ENCODE measurements around the gene GIMAP5. TPM values are rescaled to one million over a fixed set of nuclear protein-coding genes. Genes with fewer than 3 reads are reported as not detected.

GIMAP5 gene
- total and polyA plus RNA-seq, 10 of the 15 experiments (the other 5 are each of a cell fraction or from before 2014, with no cell fraction given): 3.7 to 9.1 (median 6.7) TPM

DNA sequence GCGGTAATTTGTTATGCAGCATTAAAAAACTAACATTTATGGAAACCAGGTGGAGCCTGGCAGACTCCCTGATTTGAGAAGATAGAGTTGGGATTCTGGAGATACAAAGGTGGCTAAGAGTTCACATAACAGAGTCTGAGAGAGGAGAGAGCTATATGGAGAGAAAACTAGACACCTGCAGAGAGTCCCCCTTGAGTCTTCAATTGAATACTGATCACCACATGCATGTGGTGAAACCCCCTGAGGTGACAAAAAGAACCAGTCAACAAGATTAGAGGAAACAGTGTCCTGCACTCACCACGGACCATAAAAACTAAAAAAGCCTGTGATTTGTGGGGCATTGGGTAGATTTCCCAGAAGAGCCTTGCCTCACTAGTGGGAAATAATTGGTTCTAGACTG lies 41.6 kb upstream of the GIMAP5 start:
- Histone ChIP-seq H4K20me1 (ENCODE audit: control insufficient read depth, insufficient read depth) (no peaks in the 10 kb centered on the region), H3K4me1 (ENCODE audit: control insufficient read depth, insufficient read depth, low read length) (no peaks in the 10 kb centered on the region), H2AFZ (ENCODE audit: control insufficient read depth, low read depth, low read length) (no peak overlapping the region), H3K79me2 (ENCODE audit: control insufficient read depth, insufficient read depth, low read length) (no peaks in the 10 kb centered on the region), H3K27me3 (replicated peaks in 1 of 2; ENCODE audit: control insufficient read depth in 2 of 2, insufficient read depth in 2 of 2, low read length in 1 of 2) (no peaks in the 10 kb centered on the region), H3K9me3 (replicated peaks; ENCODE audit: control insufficient read depth, insufficient read depth, low read length) (peaks cover 26% of the 10 kb centered on the region), H3K27ac (ENCODE audit: control insufficient read depth, insufficient read depth) (no peak overlapping the region), H3K9ac (ENCODE audit: control insufficient read depth, insufficient read depth, low read length) (no peak overlapping the region), H3K4me2 (ENCODE audit: control insufficient read depth, insufficient read depth) (no peak overlapping the region), H3K36me3 (ENCODE audit: control insufficient read depth in 2 of 2, insufficient read depth in 2 of 2, low read length in 1 of 2) (peaks cover 7% of the 10 kb centered on the region in 2 experiments; a peak in 3 of 4 replicates), H3K4me3 (no peak overlapping the region)
- intact Hi-C loops (cut with micrococcal nuclease; ENCODE audit: unreplicated experiment): no loop called here
- in situ Hi-C loops (cut with MboI): no loop called here
- no peak for TF ChIP-seq RUNX3 (IDR thresholded peaks at IDR 0.05; ENCODE audit: low read length)
- TF ChIP-seq, protein P1, sequence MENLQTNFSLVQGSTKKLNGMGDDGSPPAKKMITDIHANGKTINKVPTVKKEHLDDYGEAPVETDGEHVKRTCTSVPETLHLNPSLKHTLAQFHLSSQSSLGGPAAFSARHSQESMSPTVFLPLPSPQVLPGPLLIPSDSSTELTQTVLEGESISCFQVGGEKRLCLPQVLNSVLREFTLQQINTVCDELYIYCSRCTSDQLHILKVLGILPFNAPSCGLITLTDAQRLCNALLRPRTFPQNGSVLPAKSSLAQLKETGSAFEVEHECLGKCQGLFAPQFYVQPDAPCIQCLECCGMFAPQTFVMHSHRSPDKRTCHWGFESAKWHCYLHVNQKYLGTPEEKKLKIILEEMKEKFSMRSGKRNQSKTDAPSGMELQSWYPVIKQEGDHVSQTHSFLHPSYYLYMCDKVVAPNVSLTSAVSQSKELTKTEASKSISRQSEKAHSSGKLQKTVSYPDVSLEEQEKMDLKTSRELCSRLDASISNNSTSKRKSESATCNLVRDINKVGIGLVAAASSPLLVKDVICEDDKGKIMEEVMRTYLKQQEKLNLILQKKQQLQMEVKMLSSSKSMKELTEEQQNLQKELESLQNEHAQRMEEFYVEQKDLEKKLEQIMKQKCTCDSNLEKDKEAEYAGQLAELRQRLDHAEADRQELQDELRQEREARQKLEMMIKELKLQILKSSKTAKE (IDR thresholded peaks at IDR 0.05; ENCODE audit: low read depth, poor library complexity, severe bottlenecking): no peak
- no peak for TF ChIP-seq ETV6 (conservative IDR thresholded peaks at IDR 0.05 in 1 of 2, IDR thresholded peaks at IDR 0.05 in 1 of 2; ENCODE audit: borderline replicate concordance in 1 of 2, low read depth in 1 of 2)
- TF ChIP-seq NR2C1 (IDR thresholded peaks at IDR 0.05): no peak
- TF ChIP-seq RFX5 (IDR thresholded peaks at IDR 0.05; ENCODE audit: low read depth, low read length): no peak
- TF ChIP-seq IKZF2 (IDR thresholded peaks at IDR 0.05): no peak
- TF ChIP-seq, protein P2, sequence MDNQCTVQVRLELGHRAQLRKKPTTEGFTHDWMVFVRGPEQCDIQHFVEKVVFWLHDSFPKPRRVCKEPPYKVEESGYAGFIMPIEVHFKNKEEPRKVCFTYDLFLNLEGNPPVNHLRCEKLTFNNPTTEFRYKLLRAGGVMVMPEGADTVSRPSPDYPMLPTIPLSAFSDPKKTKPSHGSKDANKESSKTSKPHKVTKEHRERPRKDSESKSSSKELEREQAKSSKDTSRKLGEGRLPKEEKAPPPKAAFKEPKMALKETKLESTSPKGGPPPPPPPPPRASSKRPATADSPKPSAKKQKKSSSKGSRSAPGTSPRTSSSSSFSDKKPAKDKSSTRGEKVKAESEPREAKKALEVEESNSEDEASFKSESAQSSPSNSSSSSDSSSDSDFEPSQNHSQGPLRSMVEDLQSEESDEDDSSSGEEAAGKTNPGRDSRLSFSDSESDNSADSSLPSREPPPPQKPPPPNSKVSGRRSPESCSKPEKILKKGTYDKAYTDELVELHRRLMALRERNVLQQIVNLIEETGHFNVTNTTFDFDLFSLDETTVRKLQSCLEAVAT (IDR thresholded peaks at IDR 0.05): no peak
- no peak for TF ChIP-seq NBN (IDR thresholded peaks at IDR 0.05)
- TF ChIP-seq RAD21 (IDR thresholded peaks at IDR 0.05; ENCODE audit: insufficient read depth, low read depth, low read length): no peak
- TF ChIP-seq, protein P3, sequence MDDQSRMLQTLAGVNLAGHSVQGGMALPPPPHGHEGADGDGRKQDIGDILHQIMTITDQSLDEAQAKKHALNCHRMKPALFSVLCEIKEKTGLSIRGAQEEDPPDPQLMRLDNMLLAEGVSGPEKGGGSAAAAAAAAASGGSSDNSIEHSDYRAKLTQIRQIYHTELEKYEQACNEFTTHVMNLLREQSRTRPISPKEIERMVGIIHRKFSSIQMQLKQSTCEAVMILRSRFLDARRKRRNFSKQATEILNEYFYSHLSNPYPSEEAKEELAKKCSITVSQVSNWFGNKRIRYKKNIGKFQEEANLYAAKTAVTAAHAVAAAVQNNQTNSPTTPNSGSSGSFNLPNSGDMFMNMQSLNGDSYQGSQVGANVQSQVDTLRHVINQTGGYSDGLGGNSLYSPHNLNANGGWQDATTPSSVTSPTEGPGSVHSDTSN (IDR thresholded peaks at IDR 0.05; ENCODE audit: insufficient replicate concordance, low read depth, low read length): no peak
- FAIRE-seq (no peak), DNase-seq (ENCODE audit: low read depth, low spot score) (no peak), ATAC-seq (no peak)
- WGBS (ENCODE audit: insufficient coverage, insufficient replicate concordance, low lambda C conversion rate, missing lambda C conversion rate): 69% methylated on average over 2 of the region's 2 CpGs
- BruUV-seq (replicated peaks): no TSS peak
- ChIA-PET RAD21 (ENCODE audit: unreplicated experiment) (no interaction called here), POLR2A (interaction anchor here (0.5 kb wide), 1 partner anchor 345 kb away, joined by 3 read pairs; no protein-coding TSS in a partner anchor), CTCF (no interaction called here), SMC1A (ENCODE audit: uncharacterized antibody, unreplicated experiment) (interaction anchor here (1.9 kb wide), 1 partner anchor 10 kb away, joined by 8 read pairs; the partner anchor contains the start of gene GIMAP2)
